HEK293 (cell line): ENCODE measurements around the gene C2CD4A.
A peak's percentile ranks its signal among the peaks of the same experiment; 100 is the strongest.
"Not testable (repeated sequence)": the region's sequence is repeated elsewhere in the genome, so short reads cannot be mapped to it uniquely, and the experiment has no call there.

ENCODE experiments used
- CTCF ChIA-PET: fragments of 350-600 bp; formaldehyde crosslinking; extraction: SDS; loops from one replicate; lab custom pipeline; 2021; ENCODE audit warnings: antibody characterized with exemption; lab: Yijun Ruan, JAX
- POLR2A ChIA-PET: fragments of 300-600 bp; formaldehyde crosslinking; extraction: SDS; loops from one replicate; lab custom pipeline; 2020; ENCODE audit warnings: antibody characterized with exemption, inconsistent platforms; lab: Yijun Ruan, JAX
- H3K27ac ChIP-seq: fragments of 200-500 bp; sonication (Bioruptor generic); 2 replicates; pipeline ENCODE4 v1.5.1; 2014; ENCODE audit warnings: low read depth, low read length, control low read depth, inconsistent platforms; ENCODE audit errors: extremely low read depth
- H3K36me3 ChIP-seq, 2 experiments: fragments of 200-500 bp in 1 of 2; sonication (Bioruptor generic) in 1 of 2; 1 replicate in 1 of 2; 2 replicates in 1 of 2; pipeline ENCODE4 v1.5.1; 2014 to 2017; ENCODE audit warnings: inconsistent platforms in 2 of 2, low read length in 2 of 2; ENCODE audit not compliant: control insufficient read depth in 2 of 2, insufficient read depth in 1 of 2
- H3K4me1 ChIP-seq: fragments of 200-500 bp; sonication (Bioruptor generic); 2 replicates; pipeline ENCODE4 v1.5.1; 2014; ENCODE audit warnings: mild to moderate bottlenecking, low read length, inconsistent platforms; ENCODE audit not compliant: control insufficient read depth, insufficient read depth
- H3K4me3 ChIP-seq: 2 replicates; pipeline ENCODE4 v1.5.1; 2011; ENCODE audit warnings: low read depth, mild to moderate bottlenecking, control low read depth, low read length, moderate library complexity
- H3K9me3 ChIP-seq: fragments of 200-500 bp; sonication (Bioruptor generic); 2 replicates; pipeline ENCODE4 v1.5.1; 2014; ENCODE audit warnings: low read depth, low read length, inconsistent platforms; ENCODE audit not compliant: control insufficient read depth, insufficient read depth
- BCL6B ChIP-seq: fragments of 450-650 bp; formaldehyde crosslinking; IDR thresholded peaks from 2 replicates; pipeline ENCODE4 v1.5.1; 2017; ENCODE audit warnings: missing biosample characterization, missing genetic modification characterization
- MYNN ChIP-seq: fragments of 450-650 bp; formaldehyde crosslinking; IDR thresholded peaks from 2 replicates; pipeline ENCODE4 v1.5.1; 2016; ENCODE audit warnings: missing biosample characterization, missing genetic modification characterization, borderline replicate concordance
- SCRT2 ChIP-seq: fragments of 450-650 bp; formaldehyde crosslinking; IDR thresholded peaks from 2 replicates; pipeline ENCODE4 v1.5.1; 2016; ENCODE audit warnings: missing biosample characterization, missing genetic modification characterization
- YY2 ChIP-seq: fragments of 450-650 bp; formaldehyde crosslinking; IDR thresholded peaks from 2 replicates; pipeline ENCODE4 v1.5.1; 2016; ENCODE audit warnings: missing biosample characterization, missing genetic modification characterization
- ZBTB10 ChIP-seq: fragments of 450-650 bp; formaldehyde crosslinking; IDR thresholded peaks from 2 replicates; pipeline ENCODE4 v1.5.1; 2016; ENCODE audit warnings: missing biosample characterization, missing genetic modification characterization
- ZBTB17 ChIP-seq: fragments of 450-650 bp; formaldehyde crosslinking; IDR thresholded peaks from 2 replicates; pipeline ENCODE4 v1.5.1; 2016; ENCODE audit warnings: missing biosample characterization, missing genetic modification characterization
- ZNF146 ChIP-seq: fragments of 450-650 bp; formaldehyde crosslinking; IDR thresholded peaks from 2 replicates; pipeline ENCODE4 v1.5.1; 2016; ENCODE audit warnings: missing biosample characterization, missing genetic modification characterization
- ZNF354C ChIP-seq: fragments of 450-650 bp; formaldehyde crosslinking; IDR thresholded peaks from 2 replicates; pipeline ENCODE4 v1.5.1; 2016; ENCODE audit warnings: missing biosample characterization, missing genetic modification characterization, low read depth, borderline replicate concordance
- ZNF449 ChIP-seq: fragments of 450-650 bp; formaldehyde crosslinking; IDR thresholded peaks from 2 replicates; pipeline ENCODE4 v1.5.1; 2017; ENCODE audit warnings: missing biosample characterization, mild to moderate bottlenecking, missing genetic modification characterization, moderate library complexity
- ZNF560 ChIP-seq: fragments of 450-650 bp; formaldehyde crosslinking; IDR thresholded peaks from 2 replicates; pipeline ENCODE4 v1.5.1; 2017; ENCODE audit warnings: missing biosample characterization, missing genetic modification characterization, borderline replicate concordance
- ZNF777 ChIP-seq: fragments of 450-650 bp; formaldehyde crosslinking; IDR thresholded peaks from 2 replicates; pipeline ENCODE4 v1.5.1; 2017; ENCODE audit warnings: missing biosample characterization, missing genetic modification characterization, borderline replicate concordance

C2CD4A gene

GRCh38 chr15:62047282-62047827 is 19.4 kb upstream of the C2CD4A start:
- H3K4me1 ChIP-seq = peaks cover 3% of the 10 kb centered on the region; the same call in 1 of the 2 replicates
- H3K4me3 ChIP-seq = no peak overlapping the region
- no peaks in the 10 kb centered on the region for H3K36me3 ChIP-seq
- TF ChIP-seq YY2 = no peak
- H3K9me3 ChIP-seq = no peaks in the 10 kb centered on the region
- ChIA-PET POLR2A (no interaction called here), CTCF (interaction anchor here (0.7 kb wide), 1 partner anchor 20 kb away, joined by 3 read pairs; no protein-coding TSS in a partner anchor)
- H3K27ac ChIP-seq = no peak overlapping the region

GRCh38 chr15:62048254-62048653 is 18.5 kb upstream of the C2CD4A start:
- H3K36me3 ChIP-seq, H3K4me3 ChIP-seq, H3K4me1 ChIP-seq, H3K27ac ChIP-seq, CTCF ChIA-PET, H3K9me3 ChIP-seq, POLR2A ChIA-PET: not testable (repeated sequence)
- peak; percentile 92 for TF ChIP-seq ZNF146 (tag by site-specific recombination)

- POLR2A ChIA-PET = no interaction called here
- Histone ChIP-seq H3K9me3 (no peaks in the 10 kb centered on the region), H3K4me1 (peaks cover 3% of the 10 kb centered on the region; the same call in 1 of the 2 replicates), H3K36me3 (no peaks in the 10 kb centered on the region), H3K4me3 (no peak overlapping the region), H3K27ac (no peak overlapping the region)
- no peak for TF ChIP-seq ZNF777 (tag by site-specific recombination)
- no peak for TF ChIP-seq ZBTB17 (tag by site-specific recombination)
- TF ChIP-seq BCL6B (tag by site-specific recombination) = no peak
- TF ChIP-seq MYNN (tag by site-specific recombination) = no peak
- CTCF ChIA-PET = no interaction called here
Observed at GRCh38 chr15:62050115-62050514, 16.7 kb upstream of the C2CD4A start.

GRCh38 chr15:62051166-62051565 is 15.6 kb upstream of the C2CD4A start:
- 0 out of 2 replicates have a peak, but pooled peaks have one; percentile 19 for TF ChIP-seq SCRT2 (tag by site-specific recombination)
- no peak for TF ChIP-seq ZNF560
- TF ChIP-seq ZBTB10 (tag by site-specific recombination) = no peak
- TF ChIP-seq ZNF449 (tag by site-specific recombination) = no peak
- TF ChIP-seq ZNF354C (tag by site-specific recombination) = no peak
- no peaks in the 10 kb centered on the region for H3K36me3 ChIP-seq
- CTCF ChIA-PET = no interaction called here
- H3K27ac ChIP-seq = no peak overlapping the region
- no peak overlapping the region for H3K4me3 ChIP-seq
- H3K9me3 ChIP-seq = no peaks in the 10 kb centered on the region
- peaks cover 3% of the 10 kb centered on the region; the same call in 1 of the 2 replicates for H3K4me1 ChIP-seq
- POLR2A ChIA-PET = no interaction called here
